AG08396 (cell line): ENCODE data around the gene ARHGAP21.

Experiments
- DNase-seq: peaks from one replicate; pipeline ENCODE4 v3.0.0; 2012; ENCODE audit warnings: low spot score, mixed read lengths

The ARHGAP21 gene

GRCh38 chr10:24574161-24574560 lies 149.5 kb downstream of the ARHGAP21 start:
- no peak for DNase-seq

GRCh38 chr10:24571870-24572450 lies 151.7 kb downstream of the ARHGAP21 start:
- no peak for DNase-seq

DNA sequence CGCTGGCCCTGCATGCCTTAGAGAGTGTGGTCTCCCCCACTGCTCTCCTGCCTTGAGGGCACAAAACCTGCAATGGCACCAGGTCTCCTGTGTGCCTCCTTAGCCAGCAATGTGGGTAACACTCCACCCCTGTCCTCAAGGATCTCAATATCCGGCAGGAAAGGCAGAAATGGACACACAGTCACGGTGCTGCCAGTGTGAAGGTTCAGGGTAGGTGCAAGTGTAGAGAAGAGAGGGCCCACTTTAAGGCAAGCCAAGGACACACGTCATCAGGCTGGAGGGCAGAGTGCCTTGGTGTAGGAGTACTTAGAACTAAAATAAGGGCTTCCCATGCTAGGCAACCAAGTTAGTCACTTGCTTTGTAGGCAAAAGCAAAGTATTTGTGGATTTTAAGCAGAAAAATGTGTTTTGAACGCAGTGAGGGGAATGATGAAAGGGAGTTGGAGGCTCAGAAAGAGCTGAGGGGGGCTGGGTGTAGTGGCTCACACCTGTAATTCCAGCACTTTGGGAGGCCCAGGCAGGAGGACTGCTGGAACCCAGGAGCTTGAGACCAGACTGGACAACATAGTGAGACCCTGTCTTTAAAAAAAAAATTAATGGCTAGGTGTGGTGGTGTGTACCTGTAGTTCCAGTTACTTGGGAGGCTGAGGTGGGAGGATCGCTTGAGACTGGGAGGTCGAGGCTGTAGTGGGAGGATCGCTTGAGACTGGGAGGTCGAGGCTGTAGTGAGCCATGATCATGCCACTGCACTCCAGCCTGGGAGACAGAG lies 152.8 kb downstream of the ARHGAP21 start:
- DNase-seq = no peak

DNA sequence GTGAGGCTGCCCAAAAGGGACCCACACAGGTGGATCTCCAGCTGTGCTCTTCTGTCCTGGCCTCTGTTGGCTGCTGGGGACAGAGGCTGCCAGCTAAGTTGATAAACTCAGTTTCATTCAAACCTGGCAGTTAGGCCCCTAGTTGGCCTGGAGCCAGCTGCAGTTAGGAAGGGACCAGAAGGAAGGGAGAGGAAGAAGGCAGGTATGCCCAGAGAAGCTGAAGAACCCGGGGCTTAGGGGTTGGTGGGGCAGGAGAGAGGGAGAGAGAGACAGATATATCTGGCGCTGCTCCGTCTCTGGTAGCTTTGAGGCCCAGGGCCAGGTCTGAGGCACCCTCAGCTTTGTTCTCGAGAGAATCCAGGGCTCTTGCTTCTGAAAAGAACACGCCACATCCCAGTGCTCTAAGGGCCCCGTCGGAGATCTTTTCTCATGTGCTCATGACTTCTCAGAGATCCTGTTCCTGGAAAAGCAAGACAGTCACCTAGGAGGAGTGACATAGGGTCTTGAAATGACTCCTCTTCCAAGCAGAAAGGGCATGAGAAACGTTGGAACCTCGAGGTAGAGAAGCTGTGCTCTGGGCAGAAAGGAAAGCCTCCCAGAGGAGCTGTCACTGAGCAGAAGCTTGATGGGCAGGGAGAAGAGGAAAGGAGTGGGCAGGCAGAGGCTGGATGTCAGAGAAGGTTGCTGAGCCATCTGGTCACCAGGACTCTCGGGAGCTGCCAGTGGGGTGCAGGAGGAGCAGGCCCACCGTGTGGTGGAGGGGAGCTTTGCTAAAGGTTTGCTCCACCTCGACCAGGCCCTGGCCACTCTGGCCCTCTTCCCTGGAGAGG lies 153.6 kb downstream of the ARHGAP21 start:
- DNase-seq = no peak

DNA sequence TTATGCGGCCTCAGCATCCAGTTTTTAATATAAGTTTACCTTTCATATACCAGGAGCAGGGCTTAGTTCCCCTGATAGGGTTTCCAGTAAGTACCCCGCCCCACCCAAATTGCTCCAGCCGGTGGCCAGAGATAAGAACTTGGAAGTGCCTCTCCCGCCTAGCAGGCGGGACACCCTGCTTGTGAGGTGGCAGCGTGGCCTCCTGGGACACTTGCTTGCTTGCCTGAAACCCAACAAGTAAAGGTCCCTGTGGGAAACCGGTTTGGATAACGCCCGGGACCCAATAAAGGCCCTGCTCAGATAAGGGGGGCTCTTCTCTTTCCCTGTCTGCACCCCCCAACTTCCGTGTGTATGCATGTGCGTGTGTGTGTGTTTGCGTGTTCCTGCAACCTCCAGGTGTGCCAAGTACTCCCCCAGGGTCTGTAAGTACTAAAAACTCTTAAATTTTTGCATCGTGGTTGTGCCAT lies 154.3 kb downstream of the ARHGAP21 start:
- DNase-seq = no peak

GRCh38 chr10:24568042-24568441 lies 155.6 kb downstream of the ARHGAP21 start:
- no peak for DNase-seq

- DNase-seq = no peak
These were observed 162.2 kb downstream of the ARHGAP21 start for GRCh38 chr10:24561453-24561852.

DNA sequence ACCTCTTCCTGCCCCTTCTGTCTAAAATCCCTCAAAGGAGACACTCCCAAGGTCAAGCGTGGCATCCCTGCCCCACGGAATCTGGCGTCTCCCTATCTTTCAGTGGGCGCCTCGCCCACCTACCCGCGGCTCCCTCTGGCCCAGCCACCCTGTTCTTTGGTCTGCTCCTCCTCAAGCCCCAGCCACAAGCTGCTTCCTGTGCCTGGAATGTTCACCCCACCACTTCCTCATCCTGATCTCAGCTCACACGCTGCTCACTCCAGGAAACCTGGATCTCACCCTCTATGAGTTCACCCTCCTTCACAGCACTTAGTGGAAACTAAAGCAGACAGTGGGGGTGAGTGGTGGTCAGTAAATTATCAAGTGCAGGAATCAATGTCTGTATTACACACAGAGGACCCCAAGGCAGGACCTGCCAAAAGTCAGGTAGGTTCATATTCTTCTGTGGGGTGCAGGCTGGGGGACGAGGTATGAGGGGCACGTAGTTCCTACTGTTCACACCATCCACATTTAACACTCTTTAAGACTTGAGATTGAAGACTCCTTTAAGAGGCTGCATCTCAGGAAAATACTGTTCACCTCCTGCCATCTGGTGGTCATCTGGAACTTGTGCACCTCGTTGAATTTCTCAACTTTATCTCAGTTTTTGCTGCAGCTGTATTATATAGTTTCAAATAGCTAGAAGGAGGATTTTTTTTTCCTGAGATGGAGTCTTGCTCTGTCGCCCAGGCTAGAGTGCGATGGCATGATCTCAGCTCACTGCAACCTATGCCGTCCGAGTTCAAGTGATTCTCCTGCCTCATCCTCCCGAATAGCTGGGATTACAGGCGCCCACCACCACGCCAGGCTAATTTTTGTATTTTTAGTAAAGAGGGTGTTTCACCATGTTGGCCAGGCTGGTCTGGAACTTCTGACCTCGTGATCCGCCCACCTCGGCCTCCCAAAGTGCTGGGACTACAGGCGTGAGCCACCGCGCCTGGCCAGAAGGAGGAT lies 166.6 kb downstream of the ARHGAP21 start:
- peak; percentile 45 for DNase-seq

DNA sequence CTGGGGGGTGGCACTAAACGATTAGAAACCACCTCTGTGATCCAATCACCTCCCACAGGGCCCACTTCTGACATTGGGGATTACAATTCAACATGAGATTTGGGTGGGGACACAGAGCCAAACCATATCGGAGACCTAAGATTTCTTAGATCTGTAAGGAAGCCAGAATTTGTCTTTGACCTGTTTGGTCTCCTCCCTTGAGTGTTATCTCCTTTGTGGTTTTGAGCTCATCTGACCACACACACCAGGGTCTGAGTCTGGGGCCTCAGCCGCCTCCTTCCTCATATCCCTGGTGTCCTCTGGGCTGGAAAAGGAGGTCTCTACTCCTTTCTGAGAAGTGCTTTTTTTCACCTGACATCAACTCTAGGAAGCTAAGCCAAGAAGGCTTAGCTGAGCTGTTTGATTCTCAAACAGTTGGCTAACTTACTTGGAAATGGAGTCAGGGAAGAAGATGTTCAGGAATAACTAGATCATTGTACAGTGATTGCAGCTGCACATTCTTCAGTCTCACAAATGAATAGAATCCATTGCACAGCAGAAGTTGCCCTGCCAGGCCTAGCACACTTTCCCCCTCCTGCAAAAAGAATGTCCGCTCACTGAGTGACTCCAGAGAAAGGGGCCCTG lies 167.4 kb downstream of the ARHGAP21 start:
- DNase-seq = no peak

GRCh38 chr10:24554036-24554435 lies 169.7 kb downstream of the ARHGAP21 start:
- no peak for DNase-seq

- DNase-seq = no peak
These were observed 170.6 kb downstream of the ARHGAP21 start for GRCh38 chr10:24553051-24553612.

DNA sequence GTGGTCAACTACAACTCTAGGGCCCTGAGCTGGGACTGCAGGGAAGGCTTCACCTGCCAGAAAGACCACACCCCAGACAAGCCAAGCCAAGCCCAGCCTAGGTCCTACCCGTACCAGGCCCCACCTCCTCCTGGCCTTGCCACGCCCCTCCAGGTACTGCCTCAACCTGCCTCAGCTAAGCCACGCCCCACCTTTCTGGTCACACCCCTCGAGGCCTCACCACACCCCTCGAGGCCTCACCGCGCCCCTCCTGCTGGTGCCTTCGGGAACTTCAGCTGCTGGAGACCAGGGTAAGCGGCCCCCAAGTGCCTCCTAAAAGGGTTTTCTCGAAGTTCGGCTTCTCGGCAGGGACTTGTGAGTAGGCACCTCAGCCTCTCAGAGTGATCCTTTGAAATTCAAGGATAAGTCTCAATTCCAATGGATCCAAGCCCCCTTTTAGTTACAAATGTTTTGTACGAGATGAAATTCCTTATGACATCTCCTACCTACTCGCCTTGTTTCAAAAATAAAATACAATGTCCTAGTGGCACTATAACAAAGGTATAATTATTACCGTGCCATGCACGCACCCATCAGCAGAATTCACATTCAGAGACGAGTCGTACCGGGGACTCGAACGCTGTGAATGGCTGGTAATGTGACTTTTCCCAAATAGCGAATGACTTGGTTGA lies 171.2 kb downstream of the ARHGAP21 start:
- DNase-seq = no peak

GRCh38 chr10:24551161-24551560 lies 172.5 kb downstream of the ARHGAP21 start:
- no peak for DNase-seq

DNA sequence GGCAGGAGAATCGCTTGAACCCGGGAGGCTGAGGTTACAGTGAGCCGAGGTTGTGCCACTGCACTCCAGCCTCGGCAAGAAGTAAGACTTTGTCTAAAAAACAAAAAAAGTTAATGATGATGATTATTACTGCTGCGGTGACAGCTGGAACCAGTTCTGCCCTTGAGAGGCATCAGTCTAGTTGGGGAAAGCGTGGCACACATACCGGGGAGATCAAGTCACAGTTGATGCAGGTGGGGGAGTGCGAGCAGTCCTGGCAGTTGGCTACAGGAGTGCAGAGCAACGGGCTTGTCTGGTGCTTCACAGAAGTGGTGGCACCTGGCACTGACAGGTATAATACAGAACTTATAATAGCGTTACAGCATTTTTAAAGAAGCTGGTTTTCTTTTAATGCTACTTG lies 173.0 kb downstream of the ARHGAP21 start:
- no peak for DNase-seq

- DNase-seq = no peak
These were observed 178.1 kb downstream of the ARHGAP21 start for GRCh38 chr10:24545585-24545984.

- no peak for DNase-seq
These were observed 178.9 kb downstream of the ARHGAP21 start for GRCh38 chr10:24544776-24545175.

GRCh38 chr10:24542314-24543270 lies 181.1 kb downstream of the ARHGAP21 start:
- DNase-seq = no peak

DNA sequence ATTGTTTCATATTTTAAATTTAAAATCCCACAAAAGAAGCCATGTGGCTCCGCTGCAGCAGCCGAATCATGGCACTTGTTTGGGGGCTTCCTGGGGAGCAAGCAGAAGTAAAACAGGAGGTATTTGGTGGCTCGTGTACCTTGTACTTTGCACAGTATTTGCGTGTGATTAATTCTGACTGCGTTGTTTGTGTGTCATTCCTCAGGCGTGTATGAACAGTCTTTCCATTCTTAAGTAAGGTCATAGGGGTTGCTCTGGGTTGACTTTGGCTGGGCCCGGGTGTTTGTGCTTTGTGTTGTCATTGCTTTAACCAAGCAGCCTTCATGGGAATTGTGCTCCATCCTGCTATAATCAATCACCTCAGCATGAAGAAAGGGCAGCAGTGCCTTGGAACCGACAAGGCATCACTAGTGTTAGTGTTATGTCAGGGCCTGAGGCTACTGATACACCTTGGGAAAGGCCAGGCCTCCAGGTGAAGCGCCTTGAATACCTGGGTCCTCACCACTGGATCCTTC lies 182.4 kb downstream of the ARHGAP21 start:
- DNase-seq = no peak

- no peak for DNase-seq
These were observed 187.1 kb downstream of the ARHGAP21 start for GRCh38 chr10:24536636-24537035.
